A549 (cell line): ENCODE data around the gene ECEL1.
"Not testable (repeated sequence)": the region's sequence is repeated elsewhere in the genome, so short reads cannot be mapped to it uniquely, and the experiment has no call there.

Source experiments
- CEBPB ChIP-seq, 2 experiments: fragments of >200 bp in 1 of 2; sonication (Bioruptor Twin) in 1 of 2; formaldehyde crosslinking in 1 of 2; IDR thresholded peaks; 2 replicates each; pipeline ENCODE4 v1.6.1; 2012 to 2016
- CTCF ChIP-seq: fragments of >200 bp; sonication (Bioruptor Twin); formaldehyde crosslinking; IDR thresholded peaks from 3 replicates; pipeline ENCODE4 v1.5.1; 2016
- E2F6 ChIP-seq: IDR thresholded peaks from 2 replicates; pipeline ENCODE4 v1.6.1; 2012; ENCODE audit warnings: low read depth, borderline replicate concordance
- MYC ChIP-seq: IDR thresholded peaks from 2 replicates; pipeline ENCODE4 v1.6.1; 2012; ENCODE audit warnings: mild to moderate bottlenecking, inconsistent platforms, low read length, improper control_type of control experiment, borderline replicate concordance
- POLR2AphosphoS2 ChIP-seq: conservative IDR thresholded peaks from 2 replicates; pipeline ENCODE4 v1.6.1; 2012; ENCODE audit warnings: low read length, improper control_type of control experiment, inconsistent platforms
- ZC3H11A ChIP-seq: fragments of 450-650 bp; IDR thresholded peaks from 2 replicates; pipeline ENCODE4 v1.6.1; 2014; ENCODE audit warnings: antibody characterized with exemption, mild to moderate bottlenecking

DNA sequence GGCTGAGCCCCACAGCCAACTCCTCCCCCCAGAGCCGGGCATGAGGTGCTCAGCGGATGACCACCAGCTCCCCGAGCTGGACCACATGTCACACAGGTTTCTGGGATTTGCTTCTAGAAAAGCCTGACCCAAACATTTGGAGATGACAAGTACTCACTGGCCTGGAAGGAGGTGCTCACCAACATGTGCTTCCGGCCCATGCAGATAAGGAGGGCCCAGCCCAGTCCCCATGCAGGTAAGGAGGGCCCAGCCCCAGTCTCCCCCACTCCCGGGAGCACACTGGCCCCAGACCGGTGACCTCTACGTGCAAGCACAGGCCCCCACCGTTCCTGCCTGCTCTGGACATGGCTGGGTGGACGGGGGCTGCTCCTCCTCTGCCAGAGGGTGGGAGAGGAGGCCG lies 45.7 kb downstream of the ECEL1 start:
- TF ChIP-seq CTCF; ZC3H11A; E2F6; CEBPB (IDR thresholded peaks at IDR 0.05); MYC; POLR2AphosphoS2: not testable (repeated sequence)
